HG03097 (cell line): ENCODE results near the gene NUP35.

Experiments
- ATAC-seq: cut with Tn5 transposase; IDR thresholded peaks from one replicate; pipeline ENCODE4 v1.9.1; 2021; ENCODE audit not compliant: unreplicated experiment, low FRiP score

NUP35 gene, protein sequence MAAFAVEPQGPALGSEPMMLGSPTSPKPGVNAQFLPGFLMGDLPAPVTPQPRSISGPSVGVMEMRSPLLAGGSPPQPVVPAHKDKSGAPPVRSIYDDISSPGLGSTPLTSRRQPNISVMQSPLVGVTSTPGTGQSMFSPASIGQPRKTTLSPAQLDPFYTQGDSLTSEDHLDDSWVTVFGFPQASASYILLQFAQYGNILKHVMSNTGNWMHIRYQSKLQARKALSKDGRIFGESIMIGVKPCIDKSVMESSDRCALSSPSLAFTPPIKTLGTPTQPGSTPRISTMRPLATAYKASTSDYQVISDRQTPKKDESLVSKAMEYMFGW

DNA sequence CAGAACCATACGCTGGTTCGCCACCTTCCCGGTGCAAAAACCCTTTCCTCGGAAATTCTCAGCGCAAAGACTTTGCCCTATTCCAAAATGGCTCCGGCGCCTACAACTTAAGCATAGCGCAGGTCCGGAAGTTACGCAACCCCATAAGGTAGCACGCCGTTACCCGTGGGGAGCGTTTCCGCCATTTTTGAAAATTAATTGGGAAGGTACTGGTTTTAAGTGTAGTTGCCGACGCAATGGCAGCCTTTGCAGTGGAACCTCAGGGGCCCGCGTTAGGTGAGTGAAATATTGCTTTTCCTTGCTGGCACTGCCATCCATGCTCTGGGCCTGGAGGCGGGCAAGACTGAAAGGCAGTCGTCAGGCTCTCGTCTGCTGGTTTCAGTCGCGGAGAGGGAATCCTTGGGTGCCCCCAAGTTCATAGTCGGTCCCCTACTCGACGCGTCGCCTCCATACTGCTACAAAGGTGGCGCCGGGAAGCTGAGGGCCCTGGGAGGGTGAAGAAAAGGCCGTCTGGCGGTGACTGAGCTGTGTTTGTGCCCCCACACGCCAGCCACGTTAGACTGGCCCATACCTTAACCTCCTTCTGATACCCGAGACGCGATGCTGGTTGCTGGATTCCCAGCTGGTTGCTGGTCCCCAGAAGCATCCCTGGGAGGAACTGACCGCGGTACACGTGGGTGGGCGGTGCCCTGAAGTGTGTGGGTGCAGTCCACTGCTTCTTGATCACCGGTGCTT, at the start of gene NUP35:
Gene NUP35 (plus strand): TSS at position 222 of the 735 bp plus-strand sequence. CDS start 15 bp downstream, at position 237.
- ATAC-seq: peak; percentile 93

- no peak for ATAC-seq
These were observed 46.1 kb upstream of the NUP35 start for GRCh38 chr2:183078163-183078463.

DNA sequence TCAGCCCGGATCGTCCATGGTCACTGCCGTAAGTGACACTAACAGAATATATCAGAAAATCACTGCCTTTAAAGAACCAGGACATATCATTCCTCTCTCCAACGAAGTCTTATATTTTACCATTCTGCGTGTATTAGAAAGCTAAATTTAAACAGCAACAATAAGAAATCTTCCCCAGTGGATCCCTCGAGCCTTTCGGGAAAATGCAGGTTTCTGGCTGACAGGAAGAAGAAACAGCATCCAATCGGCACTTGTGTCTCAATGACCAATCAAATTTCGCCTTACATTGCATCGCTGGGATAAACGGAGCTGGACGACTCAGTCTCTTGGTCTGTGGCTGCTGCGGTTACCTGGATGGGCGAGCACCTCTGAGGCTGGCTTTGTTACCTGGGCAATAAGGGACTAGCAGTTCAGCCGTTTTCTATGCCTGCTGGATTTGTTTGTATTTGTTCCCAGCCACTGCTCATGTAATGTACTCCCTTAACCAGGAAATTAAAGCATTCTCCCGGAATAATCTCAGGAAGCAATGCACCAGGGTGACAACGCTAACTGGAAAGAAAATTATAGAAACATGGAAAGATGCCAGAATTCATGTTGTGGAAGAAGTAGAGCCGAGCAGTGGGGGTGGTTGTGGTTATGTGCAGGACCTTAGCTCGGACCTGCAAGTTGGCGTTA, 45.6 kb upstream of the NUP35 start, which contains the start of gene DUSP19:
Gene DUSP19 (plus strand): TSS at position 284 of the 675 bp plus-strand sequence. CDS start 187 bp downstream, at position 471.
- peak; percentile 97 for ATAC-seq

DNA sequence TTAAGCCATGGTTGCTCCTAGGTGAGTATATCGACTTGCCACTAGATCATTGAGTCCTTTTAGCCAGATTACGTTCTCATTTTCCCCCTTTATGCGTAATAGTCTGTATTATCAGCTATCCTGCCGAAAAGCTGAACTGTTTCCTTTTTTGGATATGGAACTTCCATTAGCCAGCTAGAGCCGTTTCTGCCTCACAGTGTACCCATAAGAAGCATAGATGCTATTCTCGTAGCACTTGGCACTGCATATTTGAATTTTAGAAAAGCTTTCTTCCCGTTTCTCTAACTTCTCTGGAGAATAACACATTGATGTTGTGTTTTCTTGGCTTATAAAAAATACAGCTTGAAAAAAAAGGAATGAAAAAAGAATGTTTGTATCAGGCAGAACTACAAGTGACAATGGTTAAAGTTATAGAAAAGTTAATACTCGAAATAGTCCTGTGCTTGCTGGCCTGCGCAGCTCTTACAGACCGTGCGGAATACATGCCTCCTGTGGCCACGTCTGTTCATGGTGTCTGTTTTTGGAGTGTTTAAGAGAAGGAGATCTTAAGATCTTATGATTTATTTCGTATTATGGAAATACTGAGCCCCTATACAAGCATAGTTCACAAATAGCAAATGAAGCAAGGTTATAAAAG, 45.0 kb upstream of the NUP35 start:
- ATAC-seq: peak; percentile 6

DNA sequence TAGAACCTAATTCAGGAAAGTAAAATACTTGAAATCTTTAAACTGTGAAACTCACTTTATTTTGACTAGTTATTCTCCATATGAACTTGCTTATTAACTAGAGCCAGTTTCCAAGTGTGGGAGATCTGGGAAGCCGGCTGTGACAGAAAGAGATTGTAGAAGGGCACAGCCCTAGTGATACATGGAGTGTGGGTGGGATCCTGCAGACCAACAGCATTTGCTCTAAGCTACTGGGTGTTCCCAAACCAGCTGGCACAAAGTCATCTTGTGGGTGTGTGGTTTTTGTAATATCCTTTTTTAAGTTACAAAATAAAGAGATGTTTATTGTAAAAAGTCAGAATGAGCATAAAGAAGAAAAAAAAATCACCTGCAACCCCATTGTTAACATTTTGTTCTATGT, 42.3 kb upstream of the NUP35 start:
- ATAC-seq: no peak

DNA sequence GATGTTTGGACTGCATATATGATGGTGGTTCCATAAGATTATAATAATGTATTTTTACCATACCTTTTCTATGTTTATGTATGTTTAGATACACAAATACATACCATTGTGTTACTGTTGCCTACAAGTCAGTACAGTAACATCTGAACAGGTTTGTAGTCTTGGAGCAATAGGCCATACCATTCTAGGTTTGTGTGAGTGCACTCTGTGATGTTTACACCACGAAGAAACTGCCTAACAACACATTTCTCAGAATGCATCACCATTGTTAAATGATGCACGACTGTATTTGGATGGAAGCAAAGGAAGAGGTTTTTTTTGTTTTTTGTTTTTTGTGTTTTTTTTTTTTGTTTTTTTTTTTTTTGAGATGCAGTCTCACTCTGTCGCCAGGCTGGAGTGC, 36.2 kb upstream of the NUP35 start:
- ATAC-seq: no peak

DNA sequence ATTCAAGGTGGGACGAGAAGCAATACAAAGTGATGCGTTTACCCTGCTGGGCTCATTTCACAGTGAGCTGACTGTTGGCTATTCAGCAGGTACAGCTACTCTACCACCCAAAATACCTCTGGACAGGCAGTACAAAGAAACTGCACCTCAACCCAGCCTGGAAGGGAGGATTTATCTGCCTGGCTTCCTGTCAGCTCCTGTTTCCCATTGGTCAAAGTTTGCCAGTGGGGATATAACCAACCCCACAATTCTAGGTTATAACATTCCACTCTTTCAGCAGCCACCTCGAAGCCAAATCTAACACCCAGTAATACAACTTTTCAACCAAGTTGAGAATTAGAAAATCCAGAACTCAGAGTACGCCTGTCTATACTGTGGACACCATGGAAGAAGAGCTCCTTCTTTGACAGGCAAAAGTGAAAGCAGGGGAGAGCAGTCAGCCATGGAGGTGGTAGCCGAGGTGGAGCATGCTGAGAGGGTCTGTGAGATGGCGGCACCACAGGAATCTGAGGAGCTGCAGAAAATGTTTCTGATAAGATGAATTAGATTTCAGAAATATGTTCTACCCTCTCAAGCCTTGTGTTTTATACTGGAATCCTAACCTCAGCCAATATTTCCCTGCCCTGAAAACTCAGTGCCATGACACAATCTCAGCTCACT, 34.9 kb upstream of the NUP35 start:
- ATAC-seq: peak; percentile 49

DNA sequence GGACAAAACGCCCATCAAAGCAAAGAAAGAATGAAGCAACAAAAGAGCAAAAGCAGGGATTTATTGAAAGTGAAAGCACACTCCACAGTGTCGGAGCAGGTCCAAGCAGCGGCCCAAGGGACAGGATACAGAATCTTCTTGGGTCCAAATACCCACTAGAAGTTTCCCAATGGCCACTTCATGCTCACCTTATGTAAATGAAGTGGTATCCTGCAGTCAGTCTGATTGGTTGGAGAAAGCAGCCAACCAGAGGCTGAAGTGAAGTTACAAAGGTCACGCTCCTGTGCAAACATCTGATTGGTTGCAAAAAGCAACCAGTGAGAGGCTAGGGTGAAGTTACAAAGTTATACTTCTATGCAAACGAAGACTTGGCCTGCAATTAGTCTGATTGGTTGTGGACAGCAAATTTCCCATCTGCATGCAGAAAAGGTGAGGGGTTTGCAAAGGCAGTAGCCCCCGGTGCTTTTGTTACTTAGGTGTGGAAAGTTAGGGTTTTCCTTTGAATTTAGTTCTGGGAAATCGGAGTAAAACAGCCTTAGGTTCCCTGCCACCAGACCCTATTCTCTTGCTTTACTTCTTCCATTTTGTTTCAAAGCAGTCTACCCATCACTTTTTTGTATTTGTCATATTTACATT, 32.8 kb upstream of the NUP35 start:
- ATAC-seq: no peak

- ATAC-seq: no peak
These were observed 32.3 kb upstream of the NUP35 start for GRCh38 chr2:183091954-183092345.

GRCh38 chr2:183093857-183094657, 30.2 kb upstream of the NUP35 start:
- peak; percentile 80 for ATAC-seq

- no peak for ATAC-seq
These were observed 18.7 kb upstream of the NUP35 start for GRCh38 chr2:183105402-183106134.

DNA sequence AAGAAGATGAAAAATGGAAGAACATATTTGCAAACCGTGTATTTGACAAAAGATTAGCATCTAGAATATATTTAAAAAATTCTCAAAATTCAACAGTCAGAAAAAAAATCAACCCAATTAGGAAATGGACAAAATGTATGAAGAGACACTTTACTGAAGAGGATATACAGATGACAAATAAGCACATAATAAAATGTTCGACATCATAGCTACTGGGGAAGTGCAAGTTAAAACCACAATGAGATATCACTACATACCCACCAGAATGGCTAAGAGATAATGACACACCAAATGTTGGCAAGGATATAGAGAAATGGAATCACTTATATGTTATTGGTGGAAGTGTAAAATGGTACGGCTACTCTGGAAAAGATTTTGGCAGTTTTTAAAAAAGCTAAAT, 11.7 kb upstream of the NUP35 start:
- ATAC-seq: no peak

GRCh38 chr2:183113630-183114029, 10.6 kb upstream of the NUP35 start:
- no peak for ATAC-seq

- ATAC-seq: no peak
These were observed 7.0 kb upstream of the NUP35 start for GRCh38 chr2:183117226-183117625.

DNA sequence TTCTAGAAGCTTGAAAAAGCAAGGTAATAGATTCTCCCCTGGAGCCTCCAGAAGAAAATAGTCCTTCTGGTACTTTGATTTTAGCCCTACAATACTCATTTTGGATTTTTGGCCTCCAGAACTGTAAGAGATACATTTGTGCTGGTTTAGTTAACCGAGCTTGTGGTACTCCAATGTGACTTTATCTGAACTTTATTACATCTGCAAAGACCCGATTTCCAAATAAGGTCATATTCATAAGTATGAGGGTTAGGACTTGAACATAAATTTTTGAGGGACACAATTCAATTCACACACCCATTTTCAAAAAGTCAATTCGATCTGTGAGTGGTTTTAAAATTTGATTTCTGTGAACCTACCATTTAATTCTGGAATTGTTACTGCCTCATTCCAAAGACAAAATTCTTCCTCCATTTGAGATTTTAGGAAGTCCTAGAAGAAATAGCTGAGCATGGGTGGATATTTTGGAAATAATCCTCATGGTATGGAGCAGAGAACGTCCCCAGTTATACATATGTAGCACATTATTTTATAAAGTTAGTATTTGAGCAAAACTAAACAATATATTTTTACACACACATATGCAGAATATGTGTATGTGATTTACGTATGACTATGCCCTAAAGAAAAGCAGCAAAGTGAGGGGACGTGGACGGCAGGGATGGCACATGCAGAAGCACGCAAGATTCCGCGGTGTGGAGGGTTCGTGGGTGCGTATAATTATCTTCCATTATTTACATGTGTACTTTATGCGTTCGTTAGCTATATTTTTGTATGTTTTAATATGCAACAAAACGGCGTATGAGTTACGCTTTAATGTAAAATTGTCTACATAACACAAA, 905 bp upstream of the NUP35 start:
- no peak for ATAC-seq

DNA sequence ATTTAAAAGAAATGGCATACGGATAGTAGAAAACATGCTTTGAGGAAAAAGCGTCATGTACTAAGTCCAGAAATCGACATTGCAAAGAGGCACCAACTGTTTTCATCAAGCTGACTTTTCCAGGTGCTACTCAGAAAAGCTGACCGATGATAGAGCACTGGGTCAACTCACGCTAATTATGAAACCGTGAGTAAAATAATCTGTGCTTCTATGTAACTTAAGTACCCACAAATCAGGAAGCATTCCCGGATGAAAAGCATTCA, 353 bp upstream of the NUP35 start:
- ATAC-seq: peak; percentile 32

DNA sequence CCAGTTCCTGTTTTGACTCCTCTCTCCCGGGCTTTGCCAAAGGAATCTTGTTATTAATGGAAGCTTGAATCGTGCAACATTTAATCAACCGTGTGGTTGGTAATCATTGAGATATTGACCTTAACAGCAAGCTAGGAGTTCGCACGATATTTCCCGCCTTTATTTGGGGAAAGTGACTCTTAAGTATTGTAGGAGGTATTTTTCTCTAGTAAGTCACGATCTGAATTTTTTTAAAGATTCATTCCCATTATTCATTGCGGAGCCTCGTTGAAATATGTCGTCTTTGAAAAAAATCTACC, 663 bp downstream of the NUP35 start:
- ATAC-seq: no peak

DNA sequence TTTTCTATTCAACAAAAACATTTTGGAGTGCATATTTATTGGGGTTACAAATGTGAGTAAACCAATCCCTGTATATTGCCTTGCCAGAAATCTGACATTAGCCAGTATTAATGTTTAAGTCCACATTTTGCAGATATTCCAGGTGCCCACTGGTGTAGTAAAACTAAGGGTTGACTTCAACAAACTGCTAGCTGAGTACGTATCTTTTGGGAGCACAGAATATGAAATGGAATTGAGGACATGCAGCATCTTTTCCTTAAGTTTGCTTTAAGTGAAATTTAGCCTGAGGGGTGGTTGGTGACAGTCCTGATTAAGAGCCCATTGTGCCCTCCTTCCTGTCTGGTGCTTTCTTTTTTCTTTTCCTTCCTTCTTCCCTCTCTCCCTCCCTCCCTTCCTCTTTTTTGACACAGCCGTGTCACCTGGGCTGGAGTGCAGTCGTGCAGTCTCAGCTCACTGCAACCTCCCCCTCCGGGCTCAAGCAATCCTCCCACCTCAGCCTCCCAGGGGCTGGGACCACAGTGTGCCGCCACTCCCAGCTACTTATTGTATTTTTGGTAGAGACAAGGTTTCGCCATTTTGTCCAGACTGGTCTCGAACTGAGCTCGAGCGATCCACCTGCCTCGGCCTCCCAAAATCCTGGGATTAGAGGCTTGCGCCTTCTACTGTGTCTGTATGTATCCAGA, 1.6 kb downstream of the NUP35 start:
- ATAC-seq: no peak
